ENCODE data around the gene INVS. TPM values are rescaled to one million over a fixed set of nuclear protein-coding genes. Genes with fewer than 3 reads are reported as not detected.

Gene INVS
- total RNA-seq, 1 experiment from 2014 or later = 15.6 TPM

- ChIA-PET CTCF (no interaction called here), POLR2A (no interaction called here)
- H3K4me3 Mint-ChIP-seq (ENCODE audit: unreplicated experiment) = no peak overlapping the region
- Histone ChIP-seq H3K4me3 (ENCODE audit: low read depth, low read length) (no peak overlapping the region), H3K4me1 (peaks cover 11% of the 10 kb centered on the region; the same call in 1 of the 2 replicates), H3K36me3 (ENCODE audit: control insufficient read depth, insufficient read depth, low read length) (no peaks in the 10 kb centered on the region), H3K27me3 (replicated peaks; ENCODE audit: control insufficient read depth, insufficient read depth, low read length) (no peaks in the 10 kb centered on the region), H3K9me3 (no peaks in the 10 kb centered on the region)
- H3K27ac Mint-ChIP-seq (ENCODE audit: unreplicated experiment) = no peak overlapping the region
- H3K9me3 Mint-ChIP-seq (ENCODE audit: unreplicated experiment) = no peaks in the 10 kb centered on the region
- no TSS peak for BruUV-seq (replicated peaks)
- intact Hi-C loops (cut with micrococcal nuclease; ENCODE audit: unreplicated experiment) = no loop called here
- H3K27me3 Mint-ChIP-seq (ENCODE audit: insufficient read depth, unreplicated experiment) = no peaks in the 10 kb centered on the region
- H3K4me1 Mint-ChIP-seq (ENCODE audit: low read depth, unreplicated experiment) = no peaks in the 10 kb centered on the region
- H3K36me3 Mint-ChIP-seq (ENCODE audit: insufficient read depth, unreplicated experiment) = peaks cover 16% of the 10 kb centered on the region
- no peak for DNase-seq
- TF ChIP-seq, protein P1, sequence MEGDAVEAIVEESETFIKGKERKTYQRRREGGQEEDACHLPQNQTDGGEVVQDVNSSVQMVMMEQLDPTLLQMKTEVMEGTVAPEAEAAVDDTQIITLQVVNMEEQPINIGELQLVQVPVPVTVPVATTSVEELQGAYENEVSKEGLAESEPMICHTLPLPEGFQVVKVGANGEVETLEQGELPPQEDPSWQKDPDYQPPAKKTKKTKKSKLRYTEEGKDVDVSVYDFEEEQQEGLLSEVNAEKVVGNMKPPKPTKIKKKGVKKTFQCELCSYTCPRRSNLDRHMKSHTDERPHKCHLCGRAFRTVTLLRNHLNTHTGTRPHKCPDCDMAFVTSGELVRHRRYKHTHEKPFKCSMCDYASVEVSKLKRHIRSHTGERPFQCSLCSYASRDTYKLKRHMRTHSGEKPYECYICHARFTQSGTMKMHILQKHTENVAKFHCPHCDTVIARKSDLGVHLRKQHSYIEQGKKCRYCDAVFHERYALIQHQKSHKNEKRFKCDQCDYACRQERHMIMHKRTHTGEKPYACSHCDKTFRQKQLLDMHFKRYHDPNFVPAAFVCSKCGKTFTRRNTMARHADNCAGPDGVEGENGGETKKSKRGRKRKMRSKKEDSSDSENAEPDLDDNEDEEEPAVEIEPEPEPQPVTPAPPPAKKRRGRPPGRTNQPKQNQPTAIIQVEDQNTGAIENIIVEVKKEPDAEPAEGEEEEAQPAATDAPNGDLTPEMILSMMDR (IDR thresholded peaks at IDR 0.05; ENCODE audit: insufficient read depth in 1 of 2, low read depth in 1 of 2, low read length in 1 of 2, severe bottlenecking in 1 of 2, unreplicated experiment in 1 of 2) = no peak
Measured at GRCh38 chr9:100269656-100270055, 170.6 kb downstream of the INVS start.

DNA sequence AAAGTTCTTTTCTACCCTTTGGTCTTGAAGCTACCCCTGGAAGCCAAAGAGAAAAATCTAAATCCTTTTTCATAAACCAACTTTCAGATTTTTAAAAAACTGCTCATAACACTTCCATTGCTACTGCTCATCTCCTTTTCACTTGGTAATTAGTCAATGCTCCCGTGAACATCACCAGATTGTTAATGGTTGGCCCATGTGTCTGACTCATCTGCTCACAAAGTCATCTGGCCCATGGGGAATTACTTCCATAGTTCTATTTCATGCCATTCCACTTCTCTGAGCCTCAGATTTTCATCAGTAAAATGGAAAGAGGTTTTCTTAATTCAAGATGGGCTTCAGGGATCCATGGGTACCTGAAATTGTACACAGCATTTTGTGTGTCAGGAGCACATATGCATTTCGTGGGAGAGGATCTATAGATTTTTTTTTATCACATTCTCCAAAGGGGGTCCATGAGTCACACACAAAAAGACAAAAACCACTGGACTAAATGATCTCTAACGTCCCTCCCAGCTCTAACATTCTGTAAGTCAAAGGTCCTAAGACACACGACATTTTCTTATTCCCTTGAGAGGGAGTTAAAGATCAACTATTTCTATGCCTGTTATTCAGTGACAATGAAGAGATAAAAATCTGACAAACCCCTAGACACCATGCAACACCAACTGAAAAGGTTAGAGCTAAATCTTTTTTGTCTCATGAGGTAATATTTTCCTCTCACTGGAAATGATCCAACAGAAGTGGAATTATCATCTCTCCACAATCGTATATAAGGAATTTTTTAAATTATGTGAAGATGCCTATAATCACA lies 178.3 kb downstream of the INVS start:
- H3K36me3 ChIP-seq (ENCODE audit: control insufficient read depth, insufficient read depth, low read length) = no peaks in the 10 kb centered on the region
- POLR2A ChIA-PET = no interaction called here
- no peak overlapping the region for H3K4me3 ChIP-seq (ENCODE audit: low read depth, low read length)
- H3K9me3 Mint-ChIP-seq (ENCODE audit: unreplicated experiment) = no peaks in the 10 kb centered on the region
- no peak for DNase-seq
- intact Hi-C loops (cut with micrococcal nuclease; ENCODE audit: unreplicated experiment) = no loop called here
- H3K27ac Mint-ChIP-seq (ENCODE audit: unreplicated experiment) = no peak overlapping the region
- TF ChIP-seq, protein P1 (IDR thresholded peaks at IDR 0.05; ENCODE audit: insufficient read depth in 1 of 2, low read depth in 1 of 2, low read length in 1 of 2, severe bottlenecking in 1 of 2, unreplicated experiment in 1 of 2) = no peak
- H3K9me3 ChIP-seq = no peaks in the 10 kb centered on the region
- H3K4me1 Mint-ChIP-seq (ENCODE audit: low read depth, unreplicated experiment) = no peaks in the 10 kb centered on the region
- BruUV-seq (replicated peaks) = no TSS peak
- peaks cover 16% of the 10 kb centered on the region for H3K36me3 Mint-ChIP-seq (ENCODE audit: insufficient read depth, unreplicated experiment)
- CTCF ChIA-PET = no interaction called here
- H3K4me3 Mint-ChIP-seq (ENCODE audit: unreplicated experiment) = no peak overlapping the region
- no peaks in the 10 kb centered on the region for H3K27me3 Mint-ChIP-seq (ENCODE audit: insufficient read depth, unreplicated experiment)
- H3K27me3 ChIP-seq (replicated peaks; ENCODE audit: control insufficient read depth, insufficient read depth, low read length) = no peaks in the 10 kb centered on the region
- no peaks in the 10 kb centered on the region for H3K4me1 ChIP-seq

GRCh38 chr9:100281066-100281465 lies 182.0 kb downstream of the INVS start:
- H3K4me3 ChIP-seq (ENCODE audit: low read depth, low read length) = no peak overlapping the region
- no peaks in the 10 kb centered on the region for H3K9me3 ChIP-seq
- Mint-ChIP-seq H3K27ac (ENCODE audit: unreplicated experiment) (no peak overlapping the region), H3K4me3 (ENCODE audit: unreplicated experiment) (no peak overlapping the region), H3K4me1 (ENCODE audit: low read depth, unreplicated experiment) (no peaks in the 10 kb centered on the region), H3K9me3 (ENCODE audit: unreplicated experiment) (peaks cover 14% of the 10 kb centered on the region), H3K27me3 (ENCODE audit: insufficient read depth, unreplicated experiment) (no peaks in the 10 kb centered on the region), H3K36me3 (ENCODE audit: insufficient read depth, unreplicated experiment) (peaks cover 15% of the 10 kb centered on the region)
- ChIA-PET POLR2A (no interaction called here), CTCF (interaction anchor here (0.6 kb wide), 1 partner anchor 8 kb away, joined by 3 read pairs; no protein-coding TSS in a partner anchor)
- TF ChIP-seq, protein P1 (IDR thresholded peaks at IDR 0.05; ENCODE audit: insufficient read depth in 1 of 2, low read depth in 1 of 2, low read length in 1 of 2, severe bottlenecking in 1 of 2, unreplicated experiment in 1 of 2) = no peak
- DNase-seq = no peak
- no peaks in the 10 kb centered on the region for H3K27me3 ChIP-seq (replicated peaks; ENCODE audit: control insufficient read depth, insufficient read depth, low read length)
- intact Hi-C loops (cut with micrococcal nuclease; ENCODE audit: unreplicated experiment) = no loop called here
- H3K36me3 ChIP-seq (ENCODE audit: control insufficient read depth, insufficient read depth, low read length) = 0 out of 2 replicates have a peak, but pooled peaks cover 2% of the 10 kb centered on the region
- no peaks in the 10 kb centered on the region for H3K4me1 ChIP-seq
- no TSS peak for BruUV-seq (replicated peaks)

All from Caco-2 (cell line).